Activated T-cell treated with anti-CD3 and anti-CD28 coated beads for 48 hours (primary cell): ENCODE results near the gene LYZL2.
A peak's percentile ranks its signal among the peaks of the same experiment; 100 is the strongest.

Experiments used
- DNase-seq: peaks from one replicate; pipeline ENCODE4 v3.0.0-alpha.2; 2020; ENCODE audit warnings: low read depth

Gene LYZL2

DNA sequence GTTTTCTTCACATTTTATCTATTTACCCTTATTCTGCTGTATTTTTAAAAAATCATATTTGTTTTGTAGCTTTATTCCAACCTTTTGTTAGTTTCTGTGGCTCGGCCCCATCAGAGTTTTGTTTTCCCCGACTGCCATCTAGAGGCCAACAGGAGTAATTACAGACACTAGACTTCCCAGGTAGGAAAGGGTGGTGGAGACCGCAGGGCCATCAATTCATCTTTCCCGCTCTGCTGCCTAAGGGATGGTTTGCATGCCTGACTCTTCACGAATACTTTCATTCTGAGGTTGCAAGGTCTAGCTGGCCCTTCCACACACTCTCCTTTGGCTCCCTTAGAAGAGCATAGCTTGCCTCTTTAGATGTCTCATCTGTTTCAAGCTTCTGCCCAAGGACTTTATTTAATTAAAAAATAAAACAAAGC lies 38.3 kb downstream of the LYZL2 start:
- no peak for DNase-seq

- DNase-seq: no peak
Measured at GRCh38 chr10:30589441-30589840, 40.1 kb downstream of the LYZL2 start.

DNA sequence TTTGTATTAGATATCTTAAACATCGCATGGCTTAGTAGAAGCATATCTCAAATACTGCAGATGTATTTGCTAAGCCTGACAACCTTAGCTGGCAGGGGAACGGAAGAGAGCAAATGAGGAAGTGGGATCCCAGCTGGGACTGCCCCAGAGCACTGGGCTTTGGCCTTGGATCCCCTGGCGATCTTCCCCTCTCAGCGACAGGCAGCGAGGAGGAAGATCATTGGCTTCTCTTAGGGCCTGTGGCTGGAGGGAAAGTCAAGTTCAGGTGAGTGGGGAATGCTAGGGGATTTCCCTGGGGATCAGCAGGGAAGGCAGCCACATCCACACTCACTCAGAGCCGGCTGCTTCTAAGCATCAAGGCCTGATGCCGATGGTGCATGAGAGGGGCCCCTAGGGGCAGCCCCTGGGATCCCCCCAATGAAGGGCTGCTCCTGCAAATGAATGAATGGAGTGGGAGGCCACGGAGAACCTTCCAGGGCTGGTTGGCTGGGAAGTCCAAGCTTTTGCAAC lies 42.0 kb downstream of the LYZL2 start:
- DNase-seq: no peak

DNA sequence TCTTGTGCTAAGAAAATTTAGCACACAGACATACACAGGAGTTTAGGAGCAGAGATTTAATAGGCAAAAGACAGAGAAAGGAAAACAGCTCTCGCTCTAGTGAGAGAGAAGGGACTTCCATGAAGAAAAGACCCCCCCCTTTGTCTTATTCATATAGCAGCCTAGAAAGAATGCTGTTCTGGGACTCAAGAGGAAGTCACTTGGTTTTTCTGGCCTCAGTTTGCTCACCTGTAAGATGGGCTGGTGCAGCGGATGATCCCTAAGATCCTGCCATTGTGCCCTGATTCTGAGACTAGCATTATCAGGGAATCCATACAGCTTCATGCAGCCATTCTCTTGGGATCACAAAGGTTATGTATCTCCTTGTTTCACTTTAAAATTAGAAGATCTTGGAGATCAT lies 42.7 kb downstream of the LYZL2 start:
- no peak for DNase-seq

- DNase-seq: no peak
Measured at GRCh38 chr10:30583778-30584415, 45.7 kb downstream of the LYZL2 start.

DNA sequence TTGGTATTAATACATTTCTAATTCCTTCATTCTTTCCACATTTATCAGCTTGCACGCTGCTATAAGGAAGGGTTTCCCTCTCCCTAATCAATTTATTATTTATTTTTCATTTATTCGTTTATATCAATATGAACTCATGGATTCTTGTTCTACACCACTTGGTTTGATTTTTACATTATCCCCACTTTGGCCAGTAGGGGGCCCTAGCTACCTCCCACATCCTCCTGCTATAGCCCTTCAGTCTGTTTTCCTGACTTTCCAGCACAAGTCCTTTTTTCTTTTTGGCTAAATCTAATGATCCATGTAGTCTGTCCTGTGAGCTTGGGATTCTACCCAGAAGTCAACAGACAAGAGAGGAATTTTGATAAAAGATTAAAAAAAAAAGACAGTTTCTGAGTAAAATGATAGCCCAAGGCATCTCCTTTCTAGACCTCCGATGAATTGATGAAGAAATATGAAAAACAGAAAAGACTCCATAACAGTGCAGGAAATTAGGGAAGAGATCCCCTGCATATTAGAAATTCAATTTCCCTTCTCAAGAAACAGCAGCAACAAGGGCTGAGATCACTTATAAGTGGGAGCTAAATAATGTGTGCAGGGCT lies 47.7 kb downstream of the LYZL2 start:
- no peak for DNase-seq

- DNase-seq: no peak
Measured at GRCh38 chr10:30580676-30581075, 48.9 kb downstream of the LYZL2 start.

DNA sequence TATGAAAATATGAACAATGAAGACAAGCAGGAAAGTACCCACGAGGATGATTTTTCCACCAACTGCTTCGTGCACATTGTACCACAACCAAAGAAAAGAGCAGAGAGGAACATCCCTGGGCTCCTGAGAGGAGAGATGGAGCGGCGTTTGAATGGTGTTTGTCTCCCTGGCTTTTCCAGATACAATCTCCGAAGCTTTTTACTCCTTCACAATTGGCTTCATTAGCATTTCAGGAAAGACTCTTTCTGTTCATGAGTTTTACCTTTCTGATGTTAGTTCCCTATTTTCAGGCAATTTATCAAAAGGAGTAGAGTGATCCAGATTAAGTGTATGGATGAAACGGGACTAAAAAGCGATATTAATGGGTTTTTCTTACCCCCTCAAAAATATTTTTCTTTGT lies 49.3 kb downstream of the LYZL2 start:
- DNase-seq: no peak

- no peak for DNase-seq
Measured at GRCh38 chr10:30579574-30579973, 50.0 kb downstream of the LYZL2 start.

DNA sequence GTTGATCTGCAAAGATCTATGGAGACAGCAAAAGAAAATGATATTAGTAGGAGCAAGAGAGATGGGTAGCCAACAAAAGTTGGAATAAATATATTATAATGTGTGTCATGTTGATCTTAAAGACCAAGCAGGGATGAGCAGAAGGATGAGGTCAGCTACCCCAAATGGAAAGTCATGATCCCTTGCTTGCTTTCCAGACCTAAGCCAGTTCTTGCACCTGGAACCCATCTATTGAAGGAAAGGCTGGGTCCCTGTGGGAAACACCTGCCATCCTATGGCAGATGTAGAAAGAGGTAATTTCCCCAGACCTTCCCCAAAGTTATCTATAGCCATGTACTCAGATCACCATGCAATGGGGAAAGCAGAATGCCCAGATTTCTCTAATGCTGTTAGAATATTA lies 52.5 kb downstream of the LYZL2 start:
- DNase-seq: no peak

DNA sequence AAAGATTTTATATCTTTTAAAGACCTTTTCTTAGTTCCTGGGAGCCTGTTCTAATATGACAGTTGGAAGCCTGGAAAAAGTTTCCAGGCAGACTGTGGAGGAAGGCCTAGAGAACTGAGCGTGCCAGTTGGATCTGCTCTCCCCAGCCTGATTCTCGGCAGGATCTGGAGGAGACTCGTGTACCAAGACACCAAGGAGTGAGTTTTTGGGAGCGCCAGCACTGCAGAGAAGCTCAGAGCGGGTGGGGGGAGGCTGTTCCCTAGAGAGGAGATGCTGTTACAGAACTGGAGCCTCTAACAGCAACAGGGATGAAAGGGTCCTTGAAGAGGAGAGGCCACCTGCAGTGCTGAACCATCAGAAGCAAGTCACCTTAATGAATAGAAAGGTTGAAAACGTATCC lies 52.9 kb downstream of the LYZL2 start:
- DNase-seq: no peak

- DNase-seq: no peak
Measured at GRCh38 chr10:30574432-30574796, 55.1 kb downstream of the LYZL2 start.

DNA sequence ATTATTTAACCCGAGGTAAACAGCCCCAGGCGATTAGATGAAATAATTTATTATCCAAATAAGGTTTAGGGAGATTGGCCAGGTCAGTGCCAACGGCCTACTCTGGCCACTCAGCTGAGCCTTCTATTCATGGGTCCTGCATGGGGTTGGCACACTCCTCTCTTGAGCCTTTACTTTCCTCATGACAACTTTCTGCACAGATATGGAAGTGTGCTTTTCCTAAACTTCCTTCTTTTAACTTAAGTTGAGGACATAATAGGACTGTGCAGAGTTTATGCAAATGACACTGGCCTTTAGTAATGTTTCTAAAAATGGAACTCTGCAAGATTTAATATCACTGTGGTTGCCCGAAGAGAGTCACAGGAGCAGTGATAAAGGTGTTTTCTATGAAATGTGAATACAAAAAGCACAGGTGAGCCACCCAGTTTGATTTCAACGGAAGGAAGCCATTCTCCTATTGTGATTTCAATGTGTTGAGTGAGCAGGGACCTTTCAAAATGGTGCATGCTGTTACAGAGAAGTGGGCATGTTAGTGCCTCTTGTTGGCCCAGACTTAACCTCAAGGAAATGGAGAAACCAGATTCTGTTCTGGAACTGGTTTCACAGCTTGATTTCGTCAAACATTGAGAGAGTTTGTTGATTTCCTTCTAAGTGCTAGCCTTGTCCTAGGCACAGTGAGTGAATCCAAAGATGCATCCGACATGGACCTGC lies 55.7 kb downstream of the LYZL2 start:
- no peak for DNase-seq

- DNase-seq: no peak
Measured at GRCh38 chr10:30565449-30565848, 64.1 kb downstream of the LYZL2 start.

DNA sequence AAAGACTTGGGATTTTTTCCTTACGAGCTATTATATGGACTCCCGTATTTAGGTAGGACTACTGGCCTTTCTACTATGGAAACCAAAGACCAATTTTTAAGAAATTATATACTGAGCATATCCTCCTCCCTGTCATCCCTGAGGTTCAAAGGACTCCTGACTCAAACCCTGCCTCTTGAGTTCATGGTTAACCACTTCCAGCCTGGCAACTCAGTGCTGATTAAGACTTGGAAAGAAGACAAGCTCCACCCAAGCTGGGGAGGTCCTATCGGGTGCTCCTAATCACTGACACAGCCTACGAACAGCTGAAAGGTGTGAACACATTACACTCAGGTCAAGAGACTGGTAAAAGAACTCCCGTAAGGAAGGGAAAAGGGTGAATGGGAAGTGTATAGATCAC lies 66.8 kb downstream of the LYZL2 start:
- DNase-seq: peak; percentile 19
